Inflammatory macrophage treated with lipopolysaccharide for 1 hour (primary cell): ENCODE results near the gene ANXA3.
"Not testable (repeated sequence)": the region's sequence is repeated elsewhere in the genome, so short reads cannot be mapped to it uniquely, and the experiment has no call there.

Experiments used
- DNase-seq, 2 donors: peaks; one replicate each; pipeline ENCODE4 v3.0.0-alpha.2; 2020 to 2022

Gene ANXA3

GRCh38 chr4:78544678-78545077 lies 6.9 kb upstream of the ANXA3 start:
- no peak for DNase-seq

GRCh38 chr4:78545275-78546246 lies 6.0 kb upstream of the ANXA3 start:
- no peak for DNase-seq

- not testable (repeated sequence) for DNase-seq
These were observed 3.7 kb upstream of the ANXA3 start for GRCh38 chr4:78547899-78548298.

DNA sequence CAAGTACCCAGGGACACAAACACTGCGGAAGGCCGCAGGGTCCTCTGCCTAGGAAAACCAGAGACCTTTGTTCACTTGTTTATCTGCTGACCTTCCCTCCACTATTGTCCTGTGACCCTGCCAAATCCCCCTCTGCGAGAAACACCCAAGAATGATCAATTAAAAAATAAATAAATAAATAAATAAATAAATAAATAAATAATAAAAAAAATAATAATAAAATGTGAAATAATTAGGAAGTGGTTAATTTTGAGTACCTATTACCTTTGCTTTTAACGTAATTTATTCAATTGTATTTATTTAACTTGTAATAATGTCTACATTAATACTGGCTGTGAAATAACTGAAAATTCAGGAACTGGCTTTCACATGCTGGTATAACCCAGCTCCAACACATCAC lies 2.7 kb upstream of the ANXA3 start:
- DNase-seq: not testable (repeated sequence)

GRCh38 chr4:78552389-78553042 lies 946 bp downstream of the ANXA3 start:
- peak; percentile 62 to 69 for DNase-seq

- DNase-seq: no peak
These were observed 1.4 kb downstream of the ANXA3 start for GRCh38 chr4:78553043-78553396.

GRCh38 chr4:78553529-78554060 lies 2.0 kb downstream of the ANXA3 start:
- DNase-seq: no peak

DNA sequence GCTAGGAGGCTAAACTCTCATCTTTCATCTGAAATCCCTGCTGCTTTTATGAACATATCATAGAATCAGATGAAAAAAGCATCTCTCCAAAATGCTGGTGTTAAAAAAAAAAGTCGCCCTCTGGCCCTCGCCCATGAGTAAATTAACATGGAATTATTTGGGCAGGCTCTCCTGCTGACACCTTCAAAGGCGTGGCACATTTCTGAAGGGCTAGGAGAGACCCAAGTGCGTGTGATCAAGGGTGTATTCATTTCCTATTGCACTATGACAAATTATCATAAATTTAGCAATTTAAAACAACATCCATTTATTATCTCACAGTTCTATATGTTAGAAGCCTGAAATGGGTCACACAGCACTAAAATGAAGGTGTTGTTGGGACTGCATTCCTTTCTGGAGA lies 5.1 kb downstream of the ANXA3 start:
- no peak for DNase-seq

DNA sequence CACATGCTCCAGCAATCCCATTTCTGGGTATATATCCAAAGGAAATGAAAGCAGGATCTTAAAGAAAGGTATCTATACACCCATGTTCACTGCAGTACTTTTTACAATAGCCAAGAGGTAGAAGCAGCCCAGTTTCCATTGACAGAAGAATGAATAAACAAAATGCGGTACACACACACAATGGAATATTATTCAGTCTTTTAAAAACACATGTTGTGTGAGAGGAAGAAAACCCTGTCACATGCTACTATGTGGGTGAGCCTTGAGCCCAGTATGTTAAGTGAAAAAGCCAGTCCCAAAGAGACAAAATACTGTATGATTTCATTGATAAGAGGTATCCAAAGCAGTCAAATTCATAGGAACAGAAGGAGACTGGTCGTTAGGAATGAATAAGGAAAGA lies 6.3 kb downstream of the ANXA3 start:
- no peak for DNase-seq

DNA sequence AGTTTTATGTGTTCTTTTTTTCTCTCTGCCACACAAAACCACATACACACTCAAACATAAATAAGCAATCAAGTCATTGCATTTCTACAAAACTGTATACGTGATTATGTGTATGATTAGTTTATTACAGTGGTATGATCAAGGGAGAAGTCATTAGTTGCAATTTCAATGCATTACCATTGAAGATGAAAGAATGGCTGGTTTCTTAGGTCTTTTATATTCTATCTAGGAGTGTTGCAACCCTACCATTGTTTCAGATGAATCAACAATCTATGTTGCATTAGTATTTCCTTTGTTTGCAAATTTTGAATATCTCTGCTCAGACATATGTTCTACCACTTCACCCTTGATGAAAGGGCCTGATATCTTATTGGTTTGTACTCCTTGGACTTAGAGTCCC lies 6.8 kb downstream of the ANXA3 start:
- DNase-seq: peak in 1 of 2 donors; percentile 6

- DNase-seq: peak; percentile 41 to 45
These were observed 8.9 kb downstream of the ANXA3 start for GRCh38 chr4:78560296-78560963.

DNA sequence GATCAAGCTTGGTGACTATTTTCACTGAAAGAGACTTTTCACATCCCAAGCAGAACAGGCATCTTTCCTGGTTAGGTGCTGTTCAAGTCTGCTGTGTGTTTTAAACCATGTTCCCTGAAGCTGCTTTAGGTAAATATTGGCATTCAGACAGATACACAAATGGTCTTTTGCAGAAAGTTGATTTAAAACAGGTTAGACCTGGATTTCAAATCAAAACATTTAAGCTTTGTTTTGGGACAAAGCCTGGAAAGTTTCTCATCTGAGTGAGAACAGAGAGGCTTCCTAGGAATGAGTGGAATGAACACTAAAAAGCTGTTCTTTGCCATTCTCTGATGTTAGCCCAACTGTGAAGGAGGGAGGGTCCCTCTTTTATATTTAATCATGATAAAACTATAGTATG lies 10.1 kb downstream of the ANXA3 start:
- DNase-seq: no peak

DNA sequence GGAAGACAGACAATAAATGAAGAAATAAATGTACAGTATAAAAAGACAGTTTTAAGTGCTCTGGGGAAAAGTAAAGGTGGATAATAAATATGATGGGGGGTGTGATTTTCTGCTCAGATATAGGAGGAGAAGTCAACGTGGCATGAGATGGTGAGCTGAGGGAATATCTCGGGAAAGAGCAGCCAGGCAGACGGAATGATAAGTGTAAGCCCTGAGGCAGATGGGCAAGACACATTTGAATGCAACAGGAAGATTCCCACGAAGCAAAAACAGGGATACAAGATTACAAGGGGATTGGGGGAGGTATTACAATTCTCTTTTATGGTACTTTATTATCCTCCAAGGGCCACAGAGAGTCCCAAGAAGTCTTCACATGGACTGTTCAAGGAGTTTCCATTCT lies 11.1 kb downstream of the ANXA3 start:
- no peak for DNase-seq

GRCh38 chr4:78565971-78566372 lies 14.4 kb downstream of the ANXA3 start:
- DNase-seq: no peak

GRCh38 chr4:78566834-78567499 lies 15.4 kb downstream of the ANXA3 start:
- DNase-seq: no peak

DNA sequence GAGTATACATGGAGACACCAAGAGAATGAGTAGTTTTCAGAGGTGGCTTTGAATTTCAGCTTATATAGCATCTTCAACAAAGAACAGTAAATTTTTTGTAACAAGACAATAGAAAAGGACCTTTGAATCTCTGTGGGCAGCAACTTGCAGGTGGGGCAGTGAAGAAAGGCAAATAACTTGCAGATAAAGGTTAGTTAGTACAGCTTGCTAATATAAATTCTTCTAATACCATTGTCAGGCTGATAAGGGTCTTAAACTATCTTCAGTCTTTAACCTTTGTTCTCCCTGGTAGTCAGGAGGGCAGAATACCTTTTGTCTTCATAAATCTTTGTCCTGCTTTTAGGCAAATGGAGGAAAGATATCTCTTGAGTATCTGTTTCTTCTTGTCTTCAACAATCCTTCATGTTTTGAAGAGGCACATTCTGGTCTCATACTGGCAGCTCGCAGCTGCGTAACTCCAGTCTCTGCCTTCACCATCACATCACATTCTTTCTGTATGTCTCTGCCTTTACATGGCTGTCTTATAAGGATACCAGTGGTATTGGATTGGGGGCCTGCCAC lies 16.0 kb downstream of the ANXA3 start:
- DNase-seq: no peak

DNA sequence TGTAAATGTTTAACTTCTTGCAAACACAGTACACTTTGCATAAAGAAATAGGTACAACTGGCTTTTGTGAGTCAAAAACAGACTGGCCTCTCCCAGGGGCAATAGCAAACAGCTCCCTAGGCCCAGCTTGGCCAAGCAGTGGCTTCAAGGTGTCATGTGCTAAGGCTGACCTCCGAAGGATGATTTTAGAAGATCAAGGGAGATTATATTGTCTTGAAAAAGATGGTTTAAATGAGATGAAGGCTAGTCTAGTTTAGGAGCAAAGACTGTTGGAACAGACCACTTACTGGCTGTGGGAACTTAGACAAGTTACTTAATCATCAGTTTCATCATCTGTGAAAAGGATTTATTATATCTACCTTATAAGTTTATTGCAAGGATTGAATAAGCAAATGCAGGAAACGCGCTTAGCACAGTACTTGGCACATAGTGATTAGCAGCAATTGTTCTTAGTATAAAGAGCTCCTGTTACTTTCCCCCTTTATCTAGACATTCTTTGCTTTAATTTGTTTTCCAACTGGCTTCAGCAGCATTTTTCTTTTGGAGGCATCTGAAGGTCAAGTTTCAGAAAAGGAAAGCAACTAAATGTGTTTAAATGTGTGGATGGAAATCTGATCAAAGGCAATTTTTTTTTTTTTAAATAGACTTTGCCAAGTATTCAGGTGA lies 17.2 kb downstream of the ANXA3 start:
- DNase-seq: no peak

- DNase-seq: no peak
These were observed 17.8 kb downstream of the ANXA3 start for GRCh38 chr4:78569306-78569821.

DNA sequence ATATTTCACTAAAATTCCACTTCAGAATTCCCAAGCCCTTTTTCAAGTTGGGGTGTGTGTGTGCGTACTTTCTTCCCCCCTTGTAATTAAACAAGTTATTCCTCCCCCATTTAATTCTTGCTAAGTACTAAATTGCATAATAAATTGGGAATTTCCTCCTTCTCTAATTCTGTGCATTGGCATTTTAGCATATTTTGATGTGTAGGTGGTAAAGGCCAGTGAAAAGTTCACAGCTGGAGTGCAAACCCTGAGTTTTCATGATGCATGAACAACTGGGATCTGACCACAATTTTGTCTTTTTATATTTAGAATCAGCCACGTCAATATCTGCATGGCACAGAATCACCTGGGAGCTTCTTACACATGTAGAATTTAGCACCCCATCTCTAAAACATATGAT lies 18.5 kb downstream of the ANXA3 start:
- DNase-seq: peak; percentile 46 to 59

GRCh38 chr4:78571804-78572203 lies 20.2 kb downstream of the ANXA3 start:
- no peak for DNase-seq

DNA sequence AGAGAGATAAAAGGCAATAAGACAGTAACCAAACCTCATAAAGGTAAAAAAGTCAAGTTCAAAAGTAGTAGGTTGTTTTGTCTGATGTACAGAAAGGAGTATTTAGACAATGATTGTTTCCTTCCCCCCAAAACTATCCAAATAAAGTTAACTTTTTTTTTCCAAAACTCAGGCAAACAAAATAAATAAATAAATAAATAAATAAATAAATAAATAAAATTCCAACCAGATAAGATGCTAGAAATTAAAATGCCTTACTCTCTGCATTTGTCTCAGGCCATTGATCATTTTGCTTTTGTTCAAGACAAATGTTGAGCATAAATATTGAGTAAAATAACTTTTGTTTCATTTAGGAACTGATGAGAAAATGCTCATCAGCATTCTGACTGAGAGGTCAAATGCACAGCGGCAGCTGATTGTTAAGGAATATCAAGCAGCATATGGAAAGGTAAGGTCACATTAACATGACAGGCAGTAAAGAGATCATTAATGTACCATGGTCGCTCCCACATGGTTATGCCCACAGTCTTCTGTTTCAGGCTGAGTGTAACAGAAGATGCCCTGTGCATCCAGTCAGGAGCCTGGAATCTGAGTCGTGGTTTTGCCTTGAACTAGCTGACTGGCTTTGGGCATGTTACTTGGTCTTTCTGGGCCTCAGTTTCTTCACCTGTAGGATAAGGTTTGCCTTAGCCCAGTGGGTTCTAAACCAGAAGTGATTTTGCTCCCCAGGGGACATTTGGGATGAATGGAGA lies 27.3 kb downstream of the ANXA3 start:
- no peak for DNase-seq
